GM13977 (cell line): ENCODE measurements around the gene RTN4RL1.

Source experiments
- DNase-seq: peaks from one replicate; pipeline ENCODE4 v3.0.0; 2012; ENCODE audit warnings: low spot score
- CTCF ChIP-seq: IDR thresholded peaks from 2 replicates; pipeline ENCODE4 v1.5.1; 2012; ENCODE audit warnings: mild to moderate bottlenecking, control low read depth; ENCODE audit not compliant: insufficient read depth; ENCODE audit errors: extremely low read depth, missing control alignments
- in situ Hi-C: fragments of 300-500 bp; cut with MboI; formaldehyde crosslinking; loops from one replicate; pipeline ENCODE4 v1.12.0; 2022; ENCODE audit warnings: low sequenced_read_pairs, low pct_unique_long_range_greater_than_20kb, mixed read lengths, inconsistent platforms; ENCODE audit not compliant: unreplicated experiment

RTN4RL1 gene

GRCh38 chr17:1963250-1963649 is 61.9 kb downstream of the RTN4RL1 start:
- in situ Hi-C loops, result no loop called here
- DNase-seq, result no peak
- no peak for TF ChIP-seq CTCF

DNA sequence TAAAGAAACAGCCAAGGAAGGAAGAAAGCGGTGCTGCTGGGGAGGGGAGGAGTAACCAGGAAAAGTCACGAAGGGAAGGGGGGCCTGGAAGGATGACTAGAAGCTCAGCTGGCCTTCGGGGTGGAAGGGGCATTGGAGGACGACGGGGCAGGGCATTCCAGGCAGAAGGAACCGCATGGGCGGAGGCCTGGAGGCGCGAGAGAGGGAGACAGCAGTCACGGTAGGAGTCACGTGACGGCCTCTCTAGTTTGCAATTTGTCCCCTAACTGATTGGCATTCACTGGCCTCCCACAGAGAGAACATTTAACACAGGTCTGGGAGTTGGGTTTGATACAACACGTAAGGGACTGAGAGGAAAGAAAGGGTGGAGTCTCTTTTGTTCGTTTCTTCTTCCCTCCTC is 63.9 kb downstream of the RTN4RL1 start:
- TF ChIP-seq CTCF, result no peak
- DNase-seq, result no peak
- in situ Hi-C loops, result no loop called here

DNA sequence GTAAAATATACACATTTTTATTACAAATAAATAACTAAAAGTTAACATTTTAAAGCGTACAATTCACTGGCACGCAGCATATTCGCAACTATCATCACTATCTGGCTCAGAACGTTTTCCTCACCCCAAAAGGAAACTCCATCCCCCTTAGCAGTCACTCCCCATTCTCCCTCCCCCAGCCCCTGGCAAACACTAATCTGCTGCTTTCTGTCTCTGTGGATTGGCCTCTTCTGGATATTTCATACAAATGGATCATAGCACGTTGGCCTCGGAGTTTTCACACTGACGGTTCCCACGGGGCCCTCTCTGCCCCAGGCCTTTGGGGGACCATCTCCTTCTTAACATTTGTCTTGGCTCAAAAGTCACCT is 64.6 kb downstream of the RTN4RL1 start:
- DNase-seq, result no peak
- TF ChIP-seq CTCF, result no peak
- in situ Hi-C loops, result no loop called here

GRCh38 chr17:1959871-1960544 is 65.1 kb downstream of the RTN4RL1 start:
- DNase-seq, result no peak
- in situ Hi-C loops, result no loop called here
- no peak for TF ChIP-seq CTCF

GRCh38 chr17:1958134-1958881 is 66.8 kb downstream of the RTN4RL1 start:
- DNase-seq, result no peak
- no peak for TF ChIP-seq CTCF
- in situ Hi-C loops, result no loop called here

DNA sequence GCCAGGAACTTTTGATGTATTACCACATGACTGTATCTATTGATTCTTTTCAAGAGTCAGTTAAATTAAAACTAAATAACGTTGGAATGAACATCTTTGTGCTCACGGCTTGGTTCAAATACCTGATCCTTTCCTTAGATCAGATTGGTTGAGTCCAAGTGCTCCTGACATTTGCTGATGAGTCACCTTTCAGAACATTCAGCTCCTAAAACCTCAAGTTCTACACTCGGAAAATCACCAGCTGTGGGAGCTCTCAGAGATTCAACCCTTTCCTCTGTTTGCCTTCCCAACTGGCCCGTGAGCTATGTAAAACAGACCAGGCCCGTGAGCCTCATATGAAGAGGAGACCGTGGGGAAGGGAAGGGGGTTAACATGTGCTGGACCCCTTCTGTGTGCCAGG is 68.1 kb downstream of the RTN4RL1 start:
- in situ Hi-C loops, result no loop called here
- no peak for TF ChIP-seq CTCF
- no peak for DNase-seq
